Omental fat pad (tissue), 4 donors: ENCODE data around the gene ENPP1. TPM values are rescaled to one million over a fixed set of nuclear protein-coding genes. Genes with fewer than 3 reads are reported as not detected.

ENCODE experiments used
- ATAC-seq: fragments of 150-250 bp; one replicate; pipeline ENCODE4 v1.9.1; 2016; ENCODE audit warnings: mild to moderate bottlenecking, moderate library complexity; ENCODE audit not compliant: low FRiP score
- DNase-seq: peaks from one replicate; pipeline ENCODE4 v3.0.0-alpha.2; 2019; ENCODE audit warnings: low spot score
- total RNA-seq, 4 donors: library from RNA; depleted of rRNA; stranded (reverse); fragments of >200 nt; gene quantifications; one replicate each; pipeline ENCODE4 v1.1.0, GENCODE V29; 2016
- TF ChIP-seq, protein P1 (sequence below), 3 donors: fragments of 450-650 bp; IDR thresholded peaks; one replicate each; pipeline ENCODE4 v1.5.1; 2016 to 2017; ENCODE audit warnings: antibody characterized with exemption in 3 of 3, mild to moderate bottlenecking in 3 of 3, moderate library complexity in 2 of 3

ENPP1 gene
- total RNA-seq, 4 donors from 2014 or later: 10.9 to 60.8 (median 19.3) TPM

DNA sequence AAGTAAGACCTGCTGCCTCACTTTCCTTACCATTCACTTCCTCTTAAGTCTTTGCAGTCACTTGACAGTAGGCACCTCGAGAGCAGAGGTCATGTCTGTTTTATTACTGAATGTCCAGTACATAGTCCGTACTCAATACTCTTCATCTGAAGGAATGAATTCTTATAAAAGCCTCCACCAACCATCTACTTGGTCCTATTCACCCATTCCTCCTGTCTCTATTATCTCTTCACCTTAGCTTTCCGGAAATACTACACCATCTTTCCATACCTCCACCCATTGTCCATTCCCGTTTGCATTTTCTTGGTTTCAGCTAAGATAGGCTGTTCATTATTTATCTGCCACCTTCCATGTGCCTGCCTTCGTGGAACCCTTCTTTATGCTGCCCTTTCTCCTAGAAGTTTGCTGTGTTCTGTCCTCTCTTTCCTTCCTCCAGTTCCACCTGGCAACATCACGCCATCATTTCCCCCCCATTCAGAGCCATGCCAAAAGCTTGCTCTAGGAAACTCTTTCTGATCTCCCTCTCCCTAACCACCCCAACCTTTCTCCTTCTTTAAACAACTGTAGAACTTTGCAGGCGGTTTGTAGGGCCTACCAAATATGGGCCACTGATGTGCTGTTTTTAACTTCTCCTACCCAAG is 38.3 kb downstream of the ENPP1 start:
- TF ChIP-seq, protein P1, sequence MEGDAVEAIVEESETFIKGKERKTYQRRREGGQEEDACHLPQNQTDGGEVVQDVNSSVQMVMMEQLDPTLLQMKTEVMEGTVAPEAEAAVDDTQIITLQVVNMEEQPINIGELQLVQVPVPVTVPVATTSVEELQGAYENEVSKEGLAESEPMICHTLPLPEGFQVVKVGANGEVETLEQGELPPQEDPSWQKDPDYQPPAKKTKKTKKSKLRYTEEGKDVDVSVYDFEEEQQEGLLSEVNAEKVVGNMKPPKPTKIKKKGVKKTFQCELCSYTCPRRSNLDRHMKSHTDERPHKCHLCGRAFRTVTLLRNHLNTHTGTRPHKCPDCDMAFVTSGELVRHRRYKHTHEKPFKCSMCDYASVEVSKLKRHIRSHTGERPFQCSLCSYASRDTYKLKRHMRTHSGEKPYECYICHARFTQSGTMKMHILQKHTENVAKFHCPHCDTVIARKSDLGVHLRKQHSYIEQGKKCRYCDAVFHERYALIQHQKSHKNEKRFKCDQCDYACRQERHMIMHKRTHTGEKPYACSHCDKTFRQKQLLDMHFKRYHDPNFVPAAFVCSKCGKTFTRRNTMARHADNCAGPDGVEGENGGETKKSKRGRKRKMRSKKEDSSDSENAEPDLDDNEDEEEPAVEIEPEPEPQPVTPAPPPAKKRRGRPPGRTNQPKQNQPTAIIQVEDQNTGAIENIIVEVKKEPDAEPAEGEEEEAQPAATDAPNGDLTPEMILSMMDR (IDR thresholded peaks at IDR 0.05): no peak
- ATAC-seq: no peak

DNA sequence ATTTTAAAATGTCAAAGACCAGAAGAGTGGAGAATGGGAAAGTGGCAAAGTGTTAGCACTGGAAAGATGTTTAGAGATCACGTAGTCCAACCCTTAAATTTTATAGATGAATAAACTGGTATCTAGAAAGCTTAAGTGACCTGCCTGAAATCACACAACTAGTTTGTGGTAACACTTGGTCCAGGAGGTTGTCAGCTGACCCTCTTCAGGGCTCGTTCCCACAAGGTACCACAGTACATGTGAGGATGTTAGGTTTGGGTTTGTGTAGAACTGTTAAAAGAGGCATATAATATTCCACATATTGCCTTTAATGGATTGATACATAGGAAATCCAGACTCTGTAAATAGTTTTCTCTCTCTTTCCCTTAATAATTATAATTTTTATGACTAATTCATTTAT is 39.1 kb downstream of the ENPP1 start:
- ATAC-seq (no peak), DNase-seq (no peak)
- TF ChIP-seq, protein P1 (IDR thresholded peaks at IDR 0.05): no peak

More for the DNA sequence above, 38.3 kb downstream of the ENPP1 start:
- no peak for DNase-seq

DNA sequence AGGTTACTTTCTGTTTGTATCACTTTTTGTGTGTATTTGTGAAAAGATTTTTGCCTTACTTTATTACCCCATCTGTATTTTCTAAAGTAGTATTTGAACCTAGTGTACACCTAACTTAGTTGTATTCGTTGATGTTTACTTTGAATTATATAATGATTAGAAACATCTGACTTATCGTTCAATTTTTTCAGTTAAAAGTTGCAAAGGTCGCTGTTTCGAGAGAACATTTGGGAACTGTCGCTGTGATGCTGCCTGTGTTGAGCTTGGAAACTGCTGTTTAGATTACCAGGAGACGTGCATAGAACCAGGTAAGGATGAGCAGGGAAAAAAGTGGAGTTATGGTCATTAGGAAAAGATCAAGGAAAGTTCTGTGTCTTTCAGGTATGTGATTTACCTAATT is 42.0 kb downstream of the ENPP1 start:
- DNase-seq (no peak), ATAC-seq (no peak)
- TF ChIP-seq, protein P1 (IDR thresholded peaks at IDR 0.05): no peak

DNA sequence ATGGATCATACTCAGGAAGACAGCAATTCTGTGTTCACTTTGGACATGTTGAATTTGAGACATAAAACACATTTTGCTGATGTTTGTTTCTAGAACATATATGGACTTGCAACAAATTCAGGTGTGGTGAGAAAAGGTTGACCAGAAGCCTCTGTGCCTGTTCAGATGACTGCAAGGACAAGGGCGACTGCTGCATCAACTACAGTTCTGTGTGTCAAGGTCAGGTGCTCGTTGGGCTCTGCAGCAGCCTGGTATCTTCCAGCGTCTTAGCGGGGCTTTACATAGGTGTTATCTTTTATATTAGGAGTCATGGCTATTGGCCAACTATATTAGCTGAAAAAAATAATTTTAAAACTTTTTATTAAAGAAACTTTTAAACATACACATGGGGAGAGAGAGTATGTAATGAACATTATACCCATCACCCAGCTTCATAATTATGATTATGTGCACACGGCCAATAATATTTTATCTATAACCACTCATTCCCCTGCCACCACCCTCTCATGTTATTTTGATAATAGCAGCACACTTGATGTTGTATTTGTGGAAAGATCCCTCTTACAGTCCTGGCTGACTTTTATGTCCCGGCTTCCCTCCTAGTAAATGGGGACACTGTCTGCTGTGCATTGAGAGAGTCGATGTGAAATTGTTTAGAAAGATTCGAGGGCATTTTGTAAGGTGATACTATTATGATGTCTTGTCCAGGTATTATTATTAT is 43.4 kb downstream of the ENPP1 start:
- DNase-seq: no peak
- no peak for ATAC-seq
- TF ChIP-seq, protein P1 (IDR thresholded peaks at IDR 0.05): no peak

DNA sequence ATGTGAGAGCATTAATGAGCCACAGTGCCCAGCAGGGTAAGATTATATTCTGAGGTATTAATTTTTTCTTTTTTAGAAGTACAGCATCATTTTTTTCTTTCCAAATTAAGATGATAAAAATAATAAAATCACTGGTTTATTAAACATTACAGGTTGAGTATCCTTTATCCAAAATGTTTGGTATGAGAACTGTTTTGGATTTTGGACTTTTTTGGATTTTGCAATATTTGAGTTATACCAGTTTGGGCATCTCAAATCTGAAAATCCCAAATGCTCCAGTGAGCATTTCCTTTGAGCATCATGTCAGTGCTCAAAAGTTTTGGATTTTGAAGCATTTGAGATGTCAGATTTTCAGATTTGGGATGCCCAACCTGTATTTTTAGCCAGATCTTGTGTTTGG is 44.4 kb downstream of the ENPP1 start:
- ATAC-seq: no peak
- TF ChIP-seq, protein P1 (IDR thresholded peaks at IDR 0.05): no peak
- DNase-seq: no peak

DNA sequence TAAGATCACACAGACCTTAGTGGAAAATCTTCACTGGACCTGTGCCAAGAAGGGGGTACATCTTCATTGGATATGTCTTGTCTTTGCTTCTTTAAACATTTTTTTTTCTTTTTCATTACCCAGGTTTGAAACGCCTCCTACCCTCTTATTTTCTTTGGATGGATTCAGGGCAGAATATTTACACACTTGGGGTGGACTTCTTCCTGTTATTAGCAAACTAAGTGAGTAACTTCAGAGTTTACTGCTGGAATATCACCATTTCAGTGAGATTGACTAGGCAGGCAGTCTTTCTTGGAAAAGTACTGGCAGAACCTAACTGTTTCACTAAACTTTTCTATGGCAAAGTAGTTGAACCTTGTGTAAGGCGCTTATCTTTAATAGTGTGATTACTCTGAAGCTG is 47.0 kb downstream of the ENPP1 start:
- no peak for ATAC-seq
- DNase-seq: no peak
- TF ChIP-seq, protein P1 (IDR thresholded peaks at IDR 0.05): no peak
